Lower lobe of right lung (tissue), 2 donors: ENCODE measurements around the gene CYP24A1. TPM values are rescaled to one million over a fixed set of nuclear protein-coding genes. Genes with fewer than 3 reads are reported as not detected.

Experiments
- ATAC-seq, 2 donors: fragments of 200-7000 bp; cut with Tn5 transposase; one replicate each; pipeline ENCODE4 v1.9.1; 2020 to 2022; ENCODE audit warnings: mild to moderate bottlenecking in 2 of 2, moderate library complexity in 2 of 2
- DNase-seq: peaks from one replicate; pipeline ENCODE4 v3.0.0-alpha.2; 2020
- H3K27ac ChIP-seq: fragments of 200-600 bp; one replicate; pipeline ENCODE4 v1.8.0; 2022
- H3K27me3 ChIP-seq: fragments of 200-600 bp; one replicate; pipeline ENCODE4 v1.8.0; 2022; ENCODE audit warnings: low read depth
- H3K36me3 ChIP-seq: fragments of 200-600 bp; one replicate; pipeline ENCODE4 v1.8.0; 2022; ENCODE audit warnings: mild to moderate bottlenecking
- H3K4me1 ChIP-seq: fragments of 200-600 bp; one replicate; pipeline ENCODE4 v1.8.0; 2022
- H3K4me3 ChIP-seq: fragments of 200-600 bp; one replicate; pipeline ENCODE4 v1.8.0; 2022; ENCODE audit warnings: mild to moderate bottlenecking
- H3K9me3 ChIP-seq: fragments of 200-600 bp; one replicate; pipeline ENCODE4 v1.8.0; 2022
- intact Hi-C: fragments of 100-400 bp; cut with DNase I; formaldehyde crosslinking; loops from one replicate; pipeline ENCODE4 v1.11.0; 2022
- total RNA-seq: library from RNA; stranded (reverse); fragmentation: NEBNext Ultra II Directional; extraction: Animal tissue kit (Norgen Biotek cat#: 25700); gene quantifications from one replicate; pipeline ENCODE4 v1.2.1, GENCODE V29; 2021
- TF ChIP-seq, protein P1 (sequence below): fragments of 200-600 bp; IDR thresholded peaks from one replicate; pipeline ENCODE4 v1.8.0; 2022; ENCODE audit warnings: antibody characterized with exemption, mild to moderate bottlenecking
- donor health status: DM: no; HTN: yes; CAD: no; lungs with severe emphysema.

The CYP24A1 gene
- total RNA-seq, 1 donor from 2014 or later, result 0.21 TPM

DNA sequence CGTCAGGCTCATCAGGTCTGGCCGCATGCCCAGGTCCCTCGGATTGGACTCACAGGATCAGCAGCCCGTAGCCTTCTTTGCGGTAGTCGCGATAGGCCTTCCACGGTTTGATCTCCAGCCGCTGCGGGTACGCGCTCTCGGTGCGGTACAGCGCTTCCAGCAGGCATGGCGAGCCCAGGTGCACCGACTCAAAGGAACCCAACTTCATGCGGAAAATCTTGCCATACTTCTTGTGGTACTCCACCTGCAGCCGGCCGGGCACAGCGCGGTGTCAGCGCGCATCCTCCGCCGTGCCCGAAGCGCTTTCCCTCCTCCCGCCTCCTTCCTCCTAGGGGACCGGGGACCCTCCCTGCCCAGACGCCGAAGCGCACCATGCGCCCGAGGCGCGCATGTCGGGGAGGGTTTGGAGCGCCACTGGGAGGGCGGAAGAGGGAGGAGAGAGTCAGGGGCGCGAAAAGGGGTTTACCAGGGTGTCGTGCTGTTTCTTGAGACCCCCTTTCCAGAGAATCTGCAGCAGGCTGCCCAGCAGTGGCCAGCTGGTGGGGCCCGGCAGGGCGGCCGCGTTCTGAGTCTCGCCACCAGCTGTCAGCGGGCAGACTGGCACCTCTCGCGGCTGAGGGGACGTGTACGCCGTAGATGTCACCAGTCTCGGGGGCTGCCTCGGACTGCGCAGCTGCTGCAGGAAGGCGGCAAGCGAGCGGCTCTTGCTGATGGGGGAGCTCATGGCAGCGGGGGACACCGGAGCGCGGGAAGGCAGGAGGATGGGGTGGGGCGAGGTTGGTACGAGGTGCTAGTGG lies 732 bp downstream of the CYP24A1 start:
- no peak overlapping the region for H3K4me3 ChIP-seq
- H3K27me3 ChIP-seq, result peaks cover 86% of the 10 kb centered on the region
- no peak overlapping the region for H3K27ac ChIP-seq
- no peaks in the 10 kb centered on the region for H3K9me3 ChIP-seq
- ATAC-seq (peak; percentile 18 to 23), DNase-seq (no peak)
- intact Hi-C loops, result no loop called here
- H3K4me1 ChIP-seq, result peaks cover 24% of the 10 kb centered on the region
- TF ChIP-seq, protein P1, sequence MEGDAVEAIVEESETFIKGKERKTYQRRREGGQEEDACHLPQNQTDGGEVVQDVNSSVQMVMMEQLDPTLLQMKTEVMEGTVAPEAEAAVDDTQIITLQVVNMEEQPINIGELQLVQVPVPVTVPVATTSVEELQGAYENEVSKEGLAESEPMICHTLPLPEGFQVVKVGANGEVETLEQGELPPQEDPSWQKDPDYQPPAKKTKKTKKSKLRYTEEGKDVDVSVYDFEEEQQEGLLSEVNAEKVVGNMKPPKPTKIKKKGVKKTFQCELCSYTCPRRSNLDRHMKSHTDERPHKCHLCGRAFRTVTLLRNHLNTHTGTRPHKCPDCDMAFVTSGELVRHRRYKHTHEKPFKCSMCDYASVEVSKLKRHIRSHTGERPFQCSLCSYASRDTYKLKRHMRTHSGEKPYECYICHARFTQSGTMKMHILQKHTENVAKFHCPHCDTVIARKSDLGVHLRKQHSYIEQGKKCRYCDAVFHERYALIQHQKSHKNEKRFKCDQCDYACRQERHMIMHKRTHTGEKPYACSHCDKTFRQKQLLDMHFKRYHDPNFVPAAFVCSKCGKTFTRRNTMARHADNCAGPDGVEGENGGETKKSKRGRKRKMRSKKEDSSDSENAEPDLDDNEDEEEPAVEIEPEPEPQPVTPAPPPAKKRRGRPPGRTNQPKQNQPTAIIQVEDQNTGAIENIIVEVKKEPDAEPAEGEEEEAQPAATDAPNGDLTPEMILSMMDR, result no peak
- no peaks in the 10 kb centered on the region for H3K36me3 ChIP-seq

DNA sequence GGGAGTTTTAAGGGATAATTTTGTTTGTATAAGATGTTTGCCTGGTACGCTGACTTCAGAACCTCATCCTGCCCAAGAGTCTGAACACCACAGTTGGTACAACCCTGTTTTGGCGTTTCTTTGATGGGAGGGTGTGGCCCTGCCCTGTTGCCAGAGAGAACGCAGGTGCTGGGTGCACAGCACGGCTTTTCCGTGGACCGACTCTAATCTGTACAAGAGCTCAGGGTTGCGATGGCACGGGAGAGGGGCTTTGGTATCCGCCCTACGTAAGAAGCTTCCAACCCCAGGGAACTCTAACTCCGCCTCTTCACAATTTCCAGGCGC lies 1.3 kb downstream of the CYP24A1 start:
- no peak overlapping the region for H3K4me3 ChIP-seq
- H3K4me1 ChIP-seq, result peaks cover 24% of the 10 kb centered on the region
- H3K27me3 ChIP-seq, result peaks cover 92% of the 10 kb centered on the region
- DNase-seq, result no peak
- intact Hi-C loops, result no loop called here
- H3K36me3 ChIP-seq, result no peaks in the 10 kb centered on the region
- TF ChIP-seq, protein P1, result no peak
- H3K27ac ChIP-seq, result no peak overlapping the region
- no peak for ATAC-seq
- H3K9me3 ChIP-seq, result no peaks in the 10 kb centered on the region

DNA sequence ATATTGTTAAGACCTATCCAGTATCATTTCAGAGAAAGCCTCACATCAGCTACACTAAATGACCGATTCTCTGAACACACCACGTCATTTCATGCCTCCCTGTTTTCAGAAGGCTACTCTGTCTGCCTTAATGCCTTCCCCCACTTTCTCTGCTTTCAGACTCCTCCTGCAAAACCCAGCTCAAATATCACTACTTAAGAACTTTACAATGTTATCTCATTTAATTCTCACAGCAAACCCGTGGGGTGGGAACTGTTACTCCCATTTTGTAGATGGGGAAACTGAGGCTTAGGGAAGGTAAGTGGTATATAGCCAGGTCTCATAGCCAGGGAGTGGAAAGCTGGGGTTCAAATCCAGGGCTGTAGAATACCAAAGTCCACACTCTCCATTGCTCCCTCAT lies 2.8 kb downstream of the CYP24A1 start:
- Histone ChIP-seq H3K27me3 (peaks cover 83% of the 10 kb centered on the region), H3K4me3 (no peak overlapping the region), H3K4me1 (peaks cover 24% of the 10 kb centered on the region), H3K36me3 (no peaks in the 10 kb centered on the region), H3K27ac (no peak overlapping the region), H3K9me3 (no peaks in the 10 kb centered on the region)
- intact Hi-C loops, result no loop called here
- ATAC-seq (no peak), DNase-seq (no peak)
- TF ChIP-seq, protein P1, result no peak

DNA sequence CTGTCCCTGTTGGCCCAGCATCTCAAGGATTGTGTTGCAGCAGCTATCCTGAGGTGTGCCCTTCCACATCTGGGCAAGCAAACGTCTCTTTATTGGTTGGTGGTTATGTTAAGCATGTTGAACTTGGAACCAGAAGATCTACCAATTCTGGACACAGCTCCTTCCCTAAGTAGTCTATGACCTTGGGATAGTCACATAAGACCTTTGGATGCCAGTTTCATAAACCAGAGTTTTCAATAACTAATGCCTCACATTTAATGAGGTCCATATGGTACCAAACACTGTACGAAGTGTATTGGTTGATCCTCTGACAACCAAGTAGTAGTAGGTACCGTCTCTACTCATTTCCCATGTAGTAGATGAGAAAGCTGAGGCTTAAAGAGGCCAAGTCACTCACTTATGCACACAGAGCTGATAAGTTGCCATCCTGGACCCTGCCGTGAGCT lies 3.7 kb downstream of the CYP24A1 start:
- H3K9me3 ChIP-seq, result no peaks in the 10 kb centered on the region
- H3K36me3 ChIP-seq, result no peaks in the 10 kb centered on the region
- intact Hi-C loops, result no loop called here
- peaks cover 76% of the 10 kb centered on the region for H3K27me3 ChIP-seq
- DNase-seq (no peak), ATAC-seq (no peak)
- H3K4me1 ChIP-seq, result peaks cover 24% of the 10 kb centered on the region
- no peak overlapping the region for H3K27ac ChIP-seq
- H3K4me3 ChIP-seq, result no peak overlapping the region
- TF ChIP-seq, protein P1, result no peak

DNA sequence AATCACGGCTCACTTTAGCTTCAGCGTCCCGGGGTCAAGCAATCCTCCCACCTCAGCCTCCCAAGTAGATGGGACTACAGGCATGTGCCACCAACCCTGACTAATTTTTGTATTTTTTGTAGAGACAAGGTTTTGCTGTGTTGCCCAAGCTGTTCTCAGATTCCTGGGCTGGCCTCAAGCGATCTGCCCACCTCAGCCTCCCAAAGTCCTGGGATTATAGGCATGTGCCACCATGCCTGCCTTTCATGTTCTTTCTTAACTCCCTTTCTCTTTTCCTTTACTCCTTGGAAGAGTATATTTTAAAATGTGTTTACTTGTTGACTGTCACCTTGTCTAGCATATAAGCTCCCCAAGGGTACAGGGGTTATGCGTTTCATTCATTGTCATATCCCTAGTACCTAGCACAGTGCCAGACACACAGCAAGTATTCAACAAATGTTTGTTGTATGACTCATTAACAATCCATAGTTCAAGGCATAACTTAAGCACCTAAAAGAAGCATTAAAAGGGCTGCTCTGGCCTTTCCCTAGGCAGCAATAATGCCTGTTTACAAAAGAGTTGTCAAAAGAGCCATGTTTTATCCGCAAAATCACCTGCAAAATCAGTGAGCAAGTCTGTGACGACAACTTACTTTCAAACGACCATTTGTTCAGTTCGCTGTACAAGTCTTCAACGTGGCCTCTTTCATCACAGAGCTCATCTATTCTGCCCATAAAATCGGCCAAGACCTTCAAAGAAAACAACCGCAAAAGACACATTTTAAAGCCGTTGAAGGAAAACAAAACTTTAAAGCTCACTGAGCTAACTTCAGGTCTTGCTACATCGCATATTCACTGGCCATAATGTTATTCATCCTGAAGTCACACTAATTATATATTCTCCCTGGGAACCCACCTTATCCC lies 4.6 kb downstream of the CYP24A1 start:
- intact Hi-C loops, result no loop called here
- ATAC-seq (no peak), DNase-seq (no peak)
- no peaks in the 10 kb centered on the region for H3K36me3 ChIP-seq
- H3K27ac ChIP-seq, result no peak overlapping the region
- peaks cover 16% of the 10 kb centered on the region for H3K4me1 ChIP-seq
- no peaks in the 10 kb centered on the region for H3K9me3 ChIP-seq
- H3K4me3 ChIP-seq, result no peak overlapping the region
- H3K27me3 ChIP-seq, result peaks cover 76% of the 10 kb centered on the region
- TF ChIP-seq, protein P1, result no peak
